HepG2 (cell line): ENCODE results near the gene HADH. TPM values are rescaled to one million over a fixed set of nuclear protein-coding genes. Genes with fewer than 3 reads are reported as not detected.

Experiments
- ATAC-seq: fragments of 200-7000 bp; cut with Tn5 transposase; 3 replicates; pipeline ENCODE4 v1.9.1; 2020; ENCODE audit warnings: mild to moderate bottlenecking, moderate library complexity
- BruUV-seq: library from RNA; stranded (reverse); fragments of 400-500 nt; replicated peaks from 2 replicates; lab custom pipeline; 2021; lab: Mats Ljungman, UMichigan
- CTCF ChIA-PET: fragments of 300-600 bp; formaldehyde crosslinking; extraction: SDS; loops from one replicate; lab custom pipeline; 2021; ENCODE audit warnings: low total read pairs, inconsistent platforms, low intra/inter-chr PET ratio; lab: Yijun Ruan, JAX
- POLR2A ChIA-PET: fragments of 350-600 bp; sonication (Branson Sonifier 250); formaldehyde crosslinking; loops from one replicate; lab custom pipeline; 2020; ENCODE audit warnings: antibody characterized with exemption, inconsistent platforms; lab: Yijun Ruan, JAX
- DNase-seq: peaks from one replicate; pipeline ENCODE4 v3.0.0-alpha.2; 2015; ENCODE audit warnings: low spot score
- FAIRE-seq: peaks from 3 replicates; lab custom pipeline; 2011; peaks lifted over from hg19 to GRCh38; lab: Jason Lieb, UNC
- H2AFZ ChIP-seq: one replicate; pipeline ENCODE4 v1.6.1; 2011; ENCODE audit warnings: low read length, inconsistent platforms
- H3K27ac ChIP-seq: fragments of 300-600 bp; 3 replicates; pipeline ENCODE4 v1.8.0; 2011; ENCODE audit warnings: mixed run types, mild to moderate bottlenecking, mixed read lengths, low read length, inconsistent platforms; ENCODE audit not compliant: insufficient read depth; ENCODE audit errors: extremely low read length
- H3K27me3 ChIP-seq, 2 experiments: fragments of 200-600 bp in 1 of 2; 2 replicates in 1 of 2; 3 replicates in 1 of 2; pipeline versions ENCODE4 v1.6.0 to v1.8.0; 2011; ENCODE audit warnings: low read length in 2 of 2, mild to moderate bottlenecking in 2 of 2, moderate library complexity in 2 of 2, inconsistent platforms in 1 of 2; ENCODE audit not compliant: insufficient read depth in 2 of 2, control insufficient read depth in 1 of 2
- H3K36me3 ChIP-seq, 2 experiments: fragments of 200-600 bp in 1 of 2; replicated peaks in 1 of 2; 2 replicates in 1 of 2; 3 replicates in 1 of 2; pipeline versions ENCODE4 v1.5.1 to v1.8.0; 2011; ENCODE audit warnings: low read length in 2 of 2, inconsistent platforms in 1 of 2; ENCODE audit not compliant: insufficient read depth in 2 of 2, control insufficient read depth in 1 of 2
- H3K4me1 ChIP-seq: 2 replicates; pipeline ENCODE4 v1.5.1; 2012; ENCODE audit warnings: low read length, inconsistent platforms; ENCODE audit not compliant: insufficient read depth
- H3K4me2 ChIP-seq: 2 replicates; pipeline ENCODE4 v1.6.0; 2011; ENCODE audit warnings: low read depth, low read length, inconsistent platforms
- H3K4me3 ChIP-seq, 3 experiments: fragments of 200-600 bp in 1 of 3; sonication (generic), shearing (Covaris generic) in 1 of 3; replicated peaks in 1 of 3; 2 replicates each; pipeline ENCODE4 v1.5.1; 2011 to 2016; ENCODE audit warnings: low read length in 3 of 3, inconsistent platforms in 2 of 3, low read depth in 2 of 3, mild to moderate bottlenecking in 2 of 3, control low read depth in 1 of 3, mixed read lengths in 1 of 3; ENCODE audit not compliant: insufficient read depth in 1 of 3
- H3K79me2 ChIP-seq: one replicate; pipeline ENCODE4 v1.6.1; 2011; ENCODE audit warnings: low read length, inconsistent platforms; ENCODE audit not compliant: insufficient read depth
- H3K9ac ChIP-seq: 2 replicates; pipeline ENCODE4 v1.6.0; 2011; ENCODE audit warnings: mild to moderate bottlenecking, low read depth, low read length, inconsistent platforms; ENCODE audit not compliant: insufficient read depth
- H3K9me3 ChIP-seq: 2 replicates; pipeline ENCODE4 v1.5.1; 2012; ENCODE audit warnings: mild to moderate bottlenecking, low read length
- H4K20me1 ChIP-seq: 2 replicates; pipeline ENCODE4 v1.6.0; 2011; ENCODE audit warnings: inconsistent platforms, mild to moderate bottlenecking, low read length, moderate library complexity; ENCODE audit not compliant: insufficient read depth
- GATAD2A ChIP-seq: IDR thresholded peaks from 2 replicates; pipeline ENCODE4 v1.6.1; 2016
- MAFK ChIP-seq, 2 experiments: IDR thresholded peaks in 1 of 2; conservative IDR thresholded peaks in 1 of 2; 2 replicates each; pipeline ENCODE4 v1.6.1; 2011; ENCODE audit warnings: improper control_type of control experiment in 2 of 2, low read length in 2 of 2
- NFE2L2 ChIP-seq: fragments of 150-350 bp; IDR thresholded peaks from 2 replicates; pipeline ENCODE4 v1.6.1; 2014; ENCODE audit warnings: low read length
- TMF1 ChIP-seq: sonication (generic); formaldehyde crosslinking; IDR thresholded peaks from 2 replicates; pipeline ENCODE4 v1.8.1; 2022; ENCODE audit warnings: low read depth, missing genetic modification reagents
- ZMAT5 ChIP-seq: sonication (generic); formaldehyde crosslinking; IDR thresholded peaks from 2 replicates; pipeline ENCODE4 v1.5.0; 2020; ENCODE audit warnings: mild to moderate bottlenecking, low read depth, missing genetic modification reagents, borderline replicate concordance
- ZNF124 ChIP-seq: sonication (generic); formaldehyde crosslinking; IDR thresholded peaks from 2 replicates; pipeline ENCODE4 v1.4.0; 2020; ENCODE audit warnings: missing genetic modification reagents
- ZNF343 ChIP-seq: sonication (generic); formaldehyde crosslinking; IDR thresholded peaks from 2 replicates; pipeline ENCODE4 v1.4.0; 2020; ENCODE audit warnings: mild to moderate bottlenecking, missing genetic modification reagents
- ZNF446 ChIP-seq: sonication (generic); formaldehyde crosslinking; IDR thresholded peaks from 2 replicates; pipeline ENCODE4 v1.5.0; 2020; ENCODE audit warnings: mild to moderate bottlenecking, missing genetic modification reagents
- ZNF564 ChIP-seq: sonication (generic); formaldehyde crosslinking; IDR thresholded peaks from 2 replicates; pipeline ENCODE4 v1.8.1; 2023; ENCODE audit warnings: mild to moderate bottlenecking, missing genetic modification reagents
- ZNF720 ChIP-seq: sonication (generic); formaldehyde crosslinking; IDR thresholded peaks from 2 replicates; pipeline ENCODE4 v1.4.0; 2020; ENCODE audit warnings: missing genetic modification reagents
- ZNF775 ChIP-seq: sonication (generic); formaldehyde crosslinking; IDR thresholded peaks from 2 replicates; pipeline ENCODE4 v1.4.0; 2020; ENCODE audit warnings: missing genetic modification reagents, mild to moderate bottlenecking, moderate library complexity, borderline replicate concordance
- ZSCAN30 ChIP-seq: sonication (generic); formaldehyde crosslinking; IDR thresholded peaks from 2 replicates; pipeline ENCODE4 v1.5.0; 2020; ENCODE audit warnings: mild to moderate bottlenecking, missing genetic modification reagents
- WGBS: methylation state at CpG from one replicate; pipeline ENCODE4 v1.1.6; 2017; ENCODE audit warnings: low lambda C conversion rate; 5-methylcytosine and 5-hydroxymethylcytosine counted together
- in situ Hi-C: cut with HindIII; loops from 2 replicates; pipeline ENCODE4 v1.10.0; 2017; ENCODE audit warnings: low pct_unique_long_range_greater_than_20kb; ENCODE audit not compliant: extremely low pct_ligation_motif_present
- intact Hi-C: fragments of 100-400 bp; cut with micrococcal nuclease; formaldehyde crosslinking; loops from one replicate; pipeline ENCODE4 v1.10.0; 2022; ENCODE audit not compliant: unreplicated experiment
- polyA plus RNA-seq, 8 experiments: library from polyadenylated mRNA; depleted of rRNA in 3 of 8; stranded (reverse) in 7 of 8; unstranded in 1 of 8; fragments of >200 nt; fragmentation: Illumina TruSeq in 4 of 8; extraction: Trizol in 4 of 8; gene quantifications; 2 replicates each; pipeline versions ENCODE4 v1.2.1 to v1.2.3, GENCODE V29; 2011 to 2016; ENCODE audit warnings: low read depth in 4 of 8, missing spikeins in 1 of 8, mixed read lengths in 1 of 8; ENCODE audit not compliant: insufficient read depth in 1 of 8
- total RNA-seq, 5 experiments: library from RNA; depleted of rRNA; stranded (reverse); fragments of >200 nt; fragmentation: Illumina TruSeq; extraction: Trizol; gene quantifications; 2 replicates each; pipeline ENCODE4 v1.2.3, GENCODE V29; 2016; ENCODE audit warnings: low read depth in 1 of 5

HADH gene
- total and polyA plus RNA-seq, 2 of the 13 experiments (the other 11 are each of a cell fraction or from before 2014, with no cell fraction given) = 29.6 to 33.9 TPM

GRCh38 chr4:108024085-108024877 lies 34.6 kb downstream of the HADH start:
- Histone ChIP-seq H3K9me3 (no peaks in the 10 kb centered on the region), H3K9ac (no peak overlapping the region), H3K36me3 (peaks cover 9 to 68% of the 10 kb centered on the region in 2 experiments), H3K27ac (no peak overlapping the region), H4K20me1 (no peaks in the 10 kb centered on the region), H2AFZ (no peak overlapping the region), H3K4me1 (no peaks in the 10 kb centered on the region), H3K79me2 (no peaks in the 10 kb centered on the region), H3K4me2 (no peak overlapping the region), H3K27me3 (no peaks in the 10 kb centered on the region), H3K4me3 (no peak overlapping the region)
- intact Hi-C loops = no loop called here
- TF ChIP-seq ZNF446 (CRISPR knock-in tag) = no peak
- TF ChIP-seq ZNF124 = no peak
- peak in 1 of 2 experiments; percentile 17; a peak in 1 of 4 replicates for TF ChIP-seq MAFK (conservative IDR thresholded peaks at IDR 0.05 in 1 of 2, IDR thresholded peaks at IDR 0.05 in 1 of 2; ENCODE audit: low read length in 2 of 2)
- no peak for TF ChIP-seq ZNF564 (CRISPR knock-in tag)
- TF ChIP-seq ZSCAN30 = no peak
- peak; percentile 55 for TF ChIP-seq NFE2L2
- no peak for TF ChIP-seq ZNF343 (CRISPR knock-in tag)
- no peak for TF ChIP-seq ZNF775 (CRISPR knock-in tag)
- TF ChIP-seq ZNF720 (CRISPR knock-in tag) = no peak
- TF ChIP-seq GATAD2A (CRISPR knock-in tag) = no peak
- TF ChIP-seq ZMAT5 = no peak
- no peak for TF ChIP-seq TMF1 (CRISPR knock-in tag)
- 90% methylated on average over 5 of the region's 5 CpGs for WGBS
- FAIRE-seq (no peak), DNase-seq (no peak), ATAC-seq (no peak)
- in situ Hi-C loops = no loop called here
- BruUV-seq = no TSS peak
- ChIA-PET CTCF (no interaction called here), POLR2A (no interaction called here)
